NCI-H146 treated with DMSO at 0.1 percent for 48 hours (cell line): Measurements from ENCODE around the gene OTUD1.
"Not testable (repeated sequence)": the region's sequence is repeated elsewhere in the genome, so short reads cannot be mapped to it uniquely, and the experiment has no call there.

Source experiments
- DNase-seq: peaks from one replicate; lab custom pipeline; 2025; ENCODE audit not compliant: unreplicated experiment; lab: John Stamatoyannopoulos, UW

Gene OTUD1

DNA sequence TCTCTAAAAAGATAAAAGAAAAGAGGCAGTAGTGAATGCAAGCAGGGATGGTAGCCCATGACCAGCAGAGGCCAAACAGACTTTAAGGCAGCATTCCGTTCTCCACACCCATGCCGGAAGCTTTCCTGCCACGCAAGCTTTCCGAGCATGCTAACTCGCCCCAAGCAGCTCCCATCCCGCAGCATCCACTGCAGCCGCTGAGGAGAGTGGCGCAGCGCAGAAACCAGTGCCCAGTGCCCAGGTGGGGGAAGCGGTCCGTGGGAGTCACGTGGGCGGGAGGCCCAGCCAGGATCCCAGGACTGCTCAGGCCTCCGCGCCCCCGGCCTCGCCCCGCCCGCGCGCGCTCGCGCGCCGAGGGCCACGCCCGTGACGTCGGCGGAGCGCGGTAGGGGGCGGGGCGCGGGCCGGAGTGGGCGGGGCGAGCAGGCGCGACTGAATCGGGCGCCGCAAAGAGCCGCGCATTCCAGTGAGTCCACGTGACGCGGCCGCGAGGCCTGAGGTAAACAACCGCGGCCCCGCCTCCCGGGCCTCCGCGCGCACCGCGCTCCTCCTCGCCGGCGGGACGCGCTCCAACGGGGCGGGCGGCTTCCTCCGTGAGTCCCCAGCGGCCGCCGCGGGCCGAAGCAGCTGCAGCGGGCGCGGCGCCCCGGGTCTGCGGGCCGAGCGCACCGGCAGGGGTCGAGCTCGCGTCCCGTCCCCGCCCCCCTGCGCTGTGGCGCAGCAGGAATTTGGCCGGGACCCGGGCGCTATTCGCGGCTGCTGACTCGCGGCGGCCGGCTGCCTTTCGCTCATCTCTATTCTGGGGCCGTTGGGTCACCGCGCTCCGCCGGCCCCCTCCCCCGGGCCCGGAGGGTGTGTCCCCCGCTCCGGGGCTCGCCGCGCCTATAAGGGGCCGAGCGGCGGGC lies at the start of gene OTUD1:
OTUD1 (plus strand) TSS at position 529 of the 905 bp plus-strand sequence. CDS start 383 bp downstream, outside the sequence.
- peak; percentile 84 for DNase-seq

- not testable (repeated sequence) for DNase-seq
Measured at GRCh38 chr10:23390408-23390807, 48.5 kb upstream of the OTUD1 start.

DNA sequence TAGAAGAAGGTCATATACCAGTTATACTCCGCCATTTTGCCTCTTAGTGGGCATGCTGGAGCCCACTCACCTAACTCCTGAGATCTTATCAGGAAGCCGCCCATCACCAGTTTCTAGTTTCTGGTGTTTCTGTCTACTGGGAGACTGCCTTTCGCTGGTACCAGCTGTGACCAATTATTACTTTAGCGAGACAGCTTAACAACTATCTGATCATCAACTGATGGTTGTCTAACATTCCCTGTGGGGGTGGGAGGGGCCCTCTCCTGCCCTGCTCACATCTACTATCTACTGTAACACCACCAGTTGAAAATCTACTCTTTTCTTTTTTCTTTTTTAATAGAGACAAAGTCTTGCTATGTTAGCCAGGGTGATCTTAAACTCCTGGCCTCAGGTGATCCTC lies 48.1 kb upstream of the OTUD1 start:
- DNase-seq: no peak

DNA sequence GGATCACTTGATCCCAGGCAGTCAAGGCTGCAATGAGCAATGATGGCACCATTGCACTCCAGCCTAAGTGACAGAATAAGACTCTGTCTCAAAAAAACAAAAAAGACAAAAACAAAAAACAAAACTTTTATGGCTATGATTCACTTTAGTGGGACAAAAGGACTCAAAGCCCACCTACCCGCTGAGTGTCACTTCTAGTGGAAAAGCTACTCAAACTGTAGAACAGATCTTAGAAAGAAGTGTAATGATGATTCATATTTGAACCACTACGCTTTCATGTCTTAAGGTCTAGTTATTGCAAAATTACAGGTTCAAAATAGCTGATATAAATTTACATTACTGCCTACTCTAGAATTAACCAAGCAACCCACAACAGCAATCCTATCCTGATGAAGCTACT lies 47.1 kb upstream of the OTUD1 start:
- DNase-seq: no peak

GRCh38 chr10:23395017-23395416 lies 43.9 kb upstream of the OTUD1 start:
- DNase-seq: no peak

- DNase-seq: no peak
Measured at GRCh38 chr10:23396695-23397094, 42.2 kb upstream of the OTUD1 start.

- no peak for DNase-seq
Measured at GRCh38 chr10:23399701-23400144, 39.2 kb upstream of the OTUD1 start.

GRCh38 chr10:23402856-23403255 lies 36.0 kb upstream of the OTUD1 start:
- no peak for DNase-seq

GRCh38 chr10:23403278-23403677 lies 35.6 kb upstream of the OTUD1 start:
- no peak for DNase-seq

DNA sequence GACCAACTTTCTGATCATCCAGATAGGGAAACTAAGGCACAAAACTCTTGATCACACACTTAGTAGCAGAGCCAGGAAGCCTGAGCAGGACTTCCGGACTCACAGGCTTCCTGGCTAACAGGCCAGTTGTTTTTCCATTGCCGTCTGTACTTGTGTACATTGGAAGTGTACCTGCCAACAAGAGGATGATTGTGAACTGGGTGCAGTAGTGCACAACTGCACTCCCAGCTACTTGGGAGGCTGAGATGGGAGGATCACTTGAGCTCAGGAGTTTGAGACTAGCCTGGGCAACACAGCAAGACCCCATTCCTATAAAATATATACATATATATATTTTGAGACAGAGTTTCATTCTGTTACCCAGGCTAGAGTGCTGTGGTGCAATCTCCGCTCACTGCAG lies 35.2 kb upstream of the OTUD1 start:
- DNase-seq: no peak

DNA sequence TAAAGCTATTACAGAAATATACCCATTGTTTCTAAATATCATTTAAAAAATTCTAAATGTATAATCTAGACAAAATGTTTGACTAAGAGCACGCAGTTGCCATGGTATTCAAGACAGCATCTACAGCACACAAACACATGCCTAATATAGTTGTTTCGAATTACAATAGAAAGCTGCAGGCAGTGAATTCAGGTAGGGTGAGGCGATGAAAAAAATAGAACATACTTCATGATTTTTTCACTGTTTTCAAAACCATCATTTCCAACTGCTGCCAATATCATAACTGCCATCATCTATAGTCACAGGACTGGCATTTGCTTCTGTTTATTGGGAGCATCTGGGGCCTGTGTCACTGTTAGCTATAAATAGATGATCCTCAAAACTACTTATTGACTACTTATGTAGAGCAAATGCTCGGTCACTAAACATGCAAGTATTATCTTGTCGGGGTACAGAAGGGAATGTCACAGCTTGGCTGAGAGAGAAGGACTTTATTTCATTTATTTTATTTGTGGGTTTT lies 34.4 kb upstream of the OTUD1 start:
- DNase-seq: no peak

GRCh38 chr10:23405540-23405939 lies 33.3 kb upstream of the OTUD1 start:
- no peak for DNase-seq

DNA sequence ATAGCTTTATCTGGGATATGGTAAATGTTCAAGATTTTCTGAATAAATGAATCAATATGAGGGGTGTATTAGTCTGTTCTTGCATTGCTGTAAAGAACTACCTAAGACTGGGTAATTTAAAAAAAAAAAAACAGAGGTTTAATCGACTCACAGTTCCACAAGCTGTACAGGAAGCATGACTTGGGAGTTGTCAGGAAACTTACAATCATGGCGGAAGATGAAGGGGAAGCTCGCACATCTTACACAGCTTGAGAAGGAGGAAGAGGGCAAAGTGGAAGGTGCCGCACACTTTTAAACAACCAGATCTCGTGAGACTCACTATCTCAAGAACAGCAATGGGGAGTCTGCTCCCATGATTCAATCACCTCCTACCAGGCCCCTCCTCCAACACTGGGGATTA lies 32.5 kb upstream of the OTUD1 start:
- no peak for DNase-seq

- DNase-seq: no peak
Measured at GRCh38 chr10:23408330-23408976, 30.4 kb upstream of the OTUD1 start.

GRCh38 chr10:23412223-23412622 lies 26.7 kb upstream of the OTUD1 start:
- DNase-seq: no peak

DNA sequence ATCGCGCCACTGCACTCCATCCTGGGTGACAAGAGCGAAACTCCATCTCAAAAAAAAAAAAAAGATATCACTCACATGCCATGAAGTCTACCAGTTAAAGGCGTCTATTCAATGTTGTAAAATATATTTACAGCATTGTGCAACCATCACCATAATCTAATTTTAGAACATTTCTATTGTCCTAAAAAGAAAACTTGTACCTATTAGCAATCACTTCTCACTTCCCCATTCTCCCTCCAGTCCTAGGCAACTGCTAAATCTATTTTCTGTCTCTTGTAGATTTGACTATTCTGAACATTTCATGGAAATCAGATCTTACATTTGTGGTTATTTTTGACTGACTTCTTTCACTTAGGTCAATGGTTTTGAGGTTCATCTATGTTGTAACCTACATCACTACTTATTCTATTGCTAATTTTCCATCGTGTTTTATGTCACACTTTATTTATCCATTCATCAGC lies 25.2 kb upstream of the OTUD1 start:
- DNase-seq: no peak

GRCh38 chr10:23414658-23415057 lies 24.2 kb upstream of the OTUD1 start:
- no peak for DNase-seq

GRCh38 chr10:23417254-23417653 lies 21.6 kb upstream of the OTUD1 start:
- no peak for DNase-seq

- no peak for DNase-seq
Measured at GRCh38 chr10:23418051-23418681, 20.7 kb upstream of the OTUD1 start.

- no peak for DNase-seq
Measured at GRCh38 chr10:23419201-23419600, 19.7 kb upstream of the OTUD1 start.

- DNase-seq: no peak
Measured at GRCh38 chr10:23419655-23420329, 19.1 kb upstream of the OTUD1 start.
